ENCODE measurements around the gene OXER1.

Gene OXER1, protein sequence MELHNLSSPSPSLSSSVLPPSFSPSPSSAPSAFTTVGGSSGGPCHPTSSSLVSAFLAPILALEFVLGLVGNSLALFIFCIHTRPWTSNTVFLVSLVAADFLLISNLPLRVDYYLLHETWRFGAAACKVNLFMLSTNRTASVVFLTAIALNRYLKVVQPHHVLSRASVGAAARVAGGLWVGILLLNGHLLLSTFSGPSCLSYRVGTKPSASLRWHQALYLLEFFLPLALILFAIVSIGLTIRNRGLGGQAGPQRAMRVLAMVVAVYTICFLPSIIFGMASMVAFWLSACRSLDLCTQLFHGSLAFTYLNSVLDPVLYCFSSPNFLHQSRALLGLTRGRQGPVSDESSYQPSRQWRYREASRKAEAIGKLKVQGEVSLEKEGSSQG

DNA sequence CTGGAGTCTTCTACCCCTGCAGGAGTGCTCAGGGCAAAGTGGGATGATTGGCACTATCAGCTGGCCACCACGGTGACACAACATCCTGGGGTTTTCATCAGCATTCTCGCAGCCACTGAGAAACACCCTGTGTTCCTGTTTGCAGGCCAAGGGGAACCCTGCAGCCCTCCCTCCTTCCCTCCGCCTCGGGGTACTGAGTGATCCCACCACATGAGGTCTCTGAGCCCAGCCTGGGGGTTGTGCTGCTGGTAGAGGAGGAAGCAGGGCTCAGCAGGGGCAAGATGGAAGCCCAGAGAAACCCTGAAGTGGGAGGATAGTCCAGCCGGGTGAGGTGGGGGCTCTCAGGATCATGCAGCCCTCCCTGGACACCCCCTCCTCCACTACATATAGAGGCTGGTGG lies at the start of gene OXER1:
OXER1 (minus strand) TSS at position 40 of the 400 bp plus-strand sequence. CDS start 73 bp downstream, outside the sequence.
- Histone ChIP-seq H3K4me3 (ENCODE audit: low read length) (no peak within 1 kb of the TSS), H3K27me3 (ENCODE audit: insufficient read depth, low read length) (no peaks in the 10 kb centered on the region), H2AFZ (ENCODE audit: low read depth, low read length) (no peak within 1 kb of the TSS), H3K9me3 (ENCODE audit: low read length) (no peaks in the 10 kb centered on the region), H3K4me1 (ENCODE audit: insufficient read depth, low read length) (no peaks in the 10 kb centered on the region), H3K36me3 (ENCODE audit: insufficient read depth, low read length) (no peaks in the 10 kb centered on the region)

DNA sequence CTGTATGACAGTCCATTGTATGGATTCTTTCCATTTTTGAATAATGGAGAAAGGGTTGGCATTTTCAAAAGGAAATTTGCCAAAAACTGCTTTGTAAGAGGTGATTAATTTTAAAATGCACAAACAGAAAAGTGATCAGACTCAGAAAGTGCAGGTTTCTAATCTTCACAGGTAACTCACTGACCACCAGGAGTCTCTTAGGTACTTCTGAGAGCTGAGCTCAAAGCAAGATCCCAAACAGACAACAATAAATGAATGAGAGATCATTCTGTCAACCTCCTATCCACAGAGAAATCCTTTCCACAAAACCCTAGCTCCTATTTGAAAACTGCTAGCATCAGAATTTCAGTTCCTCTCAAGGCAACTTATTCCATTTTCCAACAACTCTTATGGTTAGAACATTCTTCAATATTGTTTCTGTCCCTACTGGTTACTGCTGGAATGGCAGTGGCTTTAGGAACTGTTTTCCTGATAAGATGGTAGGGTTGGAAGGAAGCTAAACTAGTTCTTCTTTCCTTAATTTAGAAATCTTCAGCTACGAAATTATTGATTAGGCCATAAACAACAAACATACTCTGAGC lies 49.1 kb upstream of the OXER1 start:
- Histone ChIP-seq H3K27me3 (ENCODE audit: insufficient read depth, low read length) (no peaks in the 10 kb centered on the region), H3K36me3 (ENCODE audit: insufficient read depth, low read length) (no peaks in the 10 kb centered on the region), H2AFZ (ENCODE audit: low read depth, low read length) (no peak overlapping the region), H3K9me3 (ENCODE audit: low read length) (no peaks in the 10 kb centered on the region), H3K4me3 (ENCODE audit: low read length) (no peak overlapping the region), H3K4me1 (ENCODE audit: insufficient read depth, low read length) (peaks cover 3% of the 10 kb centered on the region)

DNA sequence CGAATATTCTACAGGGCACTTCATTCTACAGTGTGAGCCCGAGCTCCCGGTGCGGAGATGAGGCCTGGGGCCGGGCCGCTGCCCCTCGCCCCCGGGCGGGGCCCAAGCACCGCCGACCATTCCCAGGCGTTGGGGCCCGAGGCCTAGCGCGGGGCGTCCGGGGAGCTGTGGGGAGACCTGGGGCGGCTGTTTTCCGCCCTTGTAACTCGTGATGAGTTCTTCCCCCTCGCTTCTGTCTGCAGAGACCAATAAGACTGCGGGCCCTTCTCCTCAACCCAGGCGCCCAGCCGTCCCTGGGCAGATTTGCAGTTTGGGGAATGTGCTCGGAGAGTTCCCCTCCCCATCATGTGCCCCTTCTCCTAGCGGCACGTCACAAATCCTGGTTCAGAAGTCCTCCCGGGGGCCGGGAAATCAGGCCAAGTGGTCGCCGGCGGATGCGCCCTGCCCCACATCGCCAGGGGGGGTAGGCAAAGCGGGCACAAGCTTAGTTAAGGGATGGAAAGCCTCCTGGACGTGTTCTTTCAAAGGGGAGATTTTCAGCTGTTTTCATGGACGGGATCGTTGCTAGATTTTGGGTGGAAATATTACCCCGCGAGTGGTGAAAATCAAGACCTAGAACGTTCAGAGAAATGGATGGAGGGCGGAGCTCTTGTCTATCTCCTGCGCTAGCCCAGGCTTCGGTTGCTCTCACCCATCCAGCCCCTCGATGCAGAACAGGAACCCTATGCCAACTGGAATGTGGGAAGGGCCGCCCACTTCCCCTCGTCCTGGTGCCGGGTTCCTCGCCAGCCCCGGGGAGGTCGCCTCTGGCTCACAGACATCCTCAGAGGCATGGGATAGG lies 47.3 kb upstream of the OXER1 start:
- peak overlapping the region; percentile 80 for H2AFZ ChIP-seq (ENCODE audit: low read depth, low read length)
- H3K27me3 ChIP-seq (ENCODE audit: insufficient read depth, low read length): no peaks in the 10 kb centered on the region
- H3K4me1 ChIP-seq (ENCODE audit: insufficient read depth, low read length): peaks cover 3% of the 10 kb centered on the region
- H3K4me3 ChIP-seq (ENCODE audit: low read length): peak overlapping the region; percentile 57
- no peaks in the 10 kb centered on the region for H3K9me3 ChIP-seq (ENCODE audit: low read length)
- H3K36me3 ChIP-seq (ENCODE audit: insufficient read depth, low read length): no peaks in the 10 kb centered on the region

DNA sequence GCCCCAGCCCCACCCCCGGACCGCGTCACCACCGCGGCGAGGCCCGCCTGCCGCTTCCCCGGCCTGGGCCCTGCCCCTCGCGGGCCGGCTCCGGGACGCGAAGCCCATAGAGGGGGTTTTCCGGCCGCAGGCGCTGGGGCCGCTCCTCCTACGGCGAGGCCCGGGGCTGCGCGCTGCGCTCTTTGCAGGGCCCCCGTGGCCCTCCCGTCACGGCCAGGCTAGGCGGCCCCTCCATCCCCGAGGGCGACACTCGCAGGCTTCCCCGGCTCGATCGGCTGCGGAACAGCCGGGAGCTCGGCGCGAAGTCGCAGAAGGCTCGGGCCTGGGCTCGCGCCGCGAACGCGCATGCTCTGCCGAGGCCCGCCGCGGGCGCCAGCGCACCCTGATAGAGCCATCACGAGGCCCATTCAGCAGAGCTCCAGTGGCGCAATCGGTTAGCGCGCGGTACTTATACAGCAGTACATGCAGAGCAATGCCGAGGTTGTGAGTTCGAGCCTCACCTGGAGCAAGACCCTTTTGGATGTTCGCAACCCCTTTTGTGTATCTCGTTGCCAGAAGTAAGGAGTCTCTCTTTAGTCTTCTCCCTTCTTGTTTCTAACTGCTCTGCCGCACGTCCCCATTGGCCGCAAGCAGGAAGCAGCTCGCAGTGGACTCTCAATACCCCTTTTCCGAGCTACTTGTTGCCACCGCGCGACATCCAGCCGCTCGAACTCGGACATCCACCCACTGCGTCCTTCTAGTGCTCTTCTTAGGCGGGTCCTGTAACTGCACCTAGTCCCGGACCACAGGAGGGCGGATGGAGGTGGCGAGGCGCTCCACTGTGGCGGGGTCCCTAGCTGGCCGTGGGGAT lies 46.4 kb upstream of the OXER1 start:
- H3K9me3 ChIP-seq (ENCODE audit: low read length): no peaks in the 10 kb centered on the region
- peaks cover 3% of the 10 kb centered on the region for H3K4me1 ChIP-seq (ENCODE audit: insufficient read depth, low read length)
- H2AFZ ChIP-seq (ENCODE audit: low read depth, low read length): peak overlapping the region; percentile 80
- no peaks in the 10 kb centered on the region for H3K36me3 ChIP-seq (ENCODE audit: insufficient read depth, low read length)
- no peaks in the 10 kb centered on the region for H3K27me3 ChIP-seq (ENCODE audit: insufficient read depth, low read length)
- peak overlapping the region; percentile 57 for H3K4me3 ChIP-seq (ENCODE audit: low read length)

DNA sequence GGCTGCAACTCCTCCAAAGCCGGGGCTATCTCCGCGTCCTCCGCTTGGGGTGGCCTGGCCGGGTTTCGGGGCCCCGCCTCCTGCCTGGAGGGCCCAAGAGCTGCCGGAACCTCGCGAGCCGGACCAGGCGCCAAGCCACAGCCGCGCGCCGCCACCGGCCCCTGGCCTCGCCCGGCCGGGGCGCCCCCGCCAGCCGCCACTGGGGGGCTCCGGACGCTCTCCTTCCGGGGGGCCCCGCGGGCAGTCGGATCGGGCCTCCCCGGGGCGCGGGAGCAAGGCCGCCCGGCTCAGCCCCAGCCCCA lies 45.8 kb upstream of the OXER1 start:
- H3K36me3 ChIP-seq (ENCODE audit: insufficient read depth, low read length): no peaks in the 10 kb centered on the region
- peak overlapping the region; percentile 57 for H3K4me3 ChIP-seq (ENCODE audit: low read length)
- H2AFZ ChIP-seq (ENCODE audit: low read depth, low read length): peak overlapping the region; percentile 62
- H3K4me1 ChIP-seq (ENCODE audit: insufficient read depth, low read length): peaks cover 3% of the 10 kb centered on the region
- no peaks in the 10 kb centered on the region for H3K9me3 ChIP-seq (ENCODE audit: low read length)
- H3K27me3 ChIP-seq (ENCODE audit: insufficient read depth, low read length): no peaks in the 10 kb centered on the region

DNA sequence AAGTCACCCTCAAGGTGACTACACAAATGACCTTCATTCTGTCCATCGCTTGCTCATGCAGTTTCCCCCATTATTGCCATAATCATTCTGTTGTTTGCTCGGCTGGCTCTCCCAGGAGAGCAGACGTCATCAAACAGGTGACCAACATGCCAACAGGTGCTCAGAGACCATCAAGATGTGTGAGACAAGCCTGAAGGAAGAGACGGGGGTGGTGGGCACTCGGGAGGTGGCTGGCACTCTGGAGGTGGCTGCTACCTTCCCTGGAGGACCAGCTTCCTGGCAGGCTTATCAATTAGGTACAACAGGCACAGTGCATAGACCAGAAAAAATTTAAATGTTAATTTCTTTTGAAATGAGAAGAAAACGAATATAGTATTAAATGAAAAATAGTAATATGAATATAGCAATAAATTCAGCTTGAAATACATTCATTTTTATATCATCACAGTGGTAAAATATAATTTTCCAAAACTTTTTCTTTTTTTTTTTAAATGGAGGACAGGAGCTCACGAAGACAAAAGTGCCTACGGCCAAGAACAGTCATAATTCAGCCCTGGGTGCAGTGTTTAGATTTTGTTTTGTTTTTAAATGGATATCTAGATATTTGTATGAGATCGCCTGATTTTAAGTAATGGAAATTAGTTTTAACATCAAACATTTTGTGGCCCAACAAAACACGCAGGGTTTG lies 45.3 kb upstream of the OXER1 start:
- Histone ChIP-seq H3K36me3 (ENCODE audit: insufficient read depth, low read length) (no peaks in the 10 kb centered on the region), H3K4me1 (ENCODE audit: insufficient read depth, low read length) (peaks cover 3% of the 10 kb centered on the region), H3K9me3 (ENCODE audit: low read length) (no peaks in the 10 kb centered on the region), H3K27me3 (ENCODE audit: insufficient read depth, low read length) (no peaks in the 10 kb centered on the region), H2AFZ (ENCODE audit: low read depth, low read length) (peak overlapping the region; percentile 62), H3K4me3 (ENCODE audit: low read length) (peak overlapping the region; percentile 57)

DNA sequence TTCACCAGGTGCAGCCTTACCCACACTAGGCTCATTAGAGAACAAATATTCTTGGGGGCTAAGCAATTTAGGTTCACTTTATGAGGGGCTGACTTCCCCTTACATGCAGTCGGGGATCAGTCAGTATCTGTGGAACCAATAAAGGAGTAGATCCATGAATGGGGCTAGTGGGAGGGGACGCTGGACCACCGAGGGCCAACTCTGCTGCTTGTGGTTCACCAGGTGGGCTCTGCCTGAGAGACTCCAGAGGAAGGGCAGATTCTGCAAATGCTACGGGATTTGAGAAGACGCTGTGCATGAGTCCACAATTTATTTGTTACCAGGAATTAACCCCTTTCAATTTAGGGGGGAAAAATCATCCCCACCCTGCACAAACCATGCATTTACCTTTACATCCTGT lies 44.4 kb upstream of the OXER1 start:
- Histone ChIP-seq H3K36me3 (ENCODE audit: insufficient read depth, low read length) (no peaks in the 10 kb centered on the region), H3K9me3 (ENCODE audit: low read length) (no peaks in the 10 kb centered on the region), H3K4me1 (ENCODE audit: insufficient read depth, low read length) (peaks cover 3% of the 10 kb centered on the region), H3K4me3 (ENCODE audit: low read length) (no peak overlapping the region), H2AFZ (ENCODE audit: low read depth, low read length) (no peak overlapping the region), H3K27me3 (ENCODE audit: insufficient read depth, low read length) (no peaks in the 10 kb centered on the region)

DNA sequence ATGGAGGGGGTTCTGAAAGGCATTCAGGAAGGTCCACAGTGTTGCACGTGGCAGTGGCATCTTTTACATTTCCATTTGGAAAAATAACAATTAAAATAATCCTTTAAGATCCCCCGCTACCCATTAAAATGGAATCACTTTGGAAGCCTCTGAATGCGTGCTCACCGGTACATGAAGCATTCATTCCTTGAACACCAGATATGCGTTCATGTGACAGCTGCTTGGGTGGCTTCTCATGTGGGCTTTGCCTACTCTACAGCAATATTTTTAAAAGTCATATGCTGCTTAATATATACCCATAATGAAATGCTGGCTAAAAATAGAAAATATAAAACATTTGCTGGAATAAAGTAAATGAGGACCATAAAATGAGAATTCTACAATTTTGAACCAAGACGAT lies 42.9 kb upstream of the OXER1 start:
- peaks cover 3% of the 10 kb centered on the region for H3K4me1 ChIP-seq (ENCODE audit: insufficient read depth, low read length)
- H3K27me3 ChIP-seq (ENCODE audit: insufficient read depth, low read length): no peaks in the 10 kb centered on the region
- H3K4me3 ChIP-seq (ENCODE audit: low read length): no peak overlapping the region
- H2AFZ ChIP-seq (ENCODE audit: low read depth, low read length): no peak overlapping the region
- H3K9me3 ChIP-seq (ENCODE audit: low read length): no peaks in the 10 kb centered on the region
- H3K36me3 ChIP-seq (ENCODE audit: insufficient read depth, low read length): no peaks in the 10 kb centered on the region

DNA sequence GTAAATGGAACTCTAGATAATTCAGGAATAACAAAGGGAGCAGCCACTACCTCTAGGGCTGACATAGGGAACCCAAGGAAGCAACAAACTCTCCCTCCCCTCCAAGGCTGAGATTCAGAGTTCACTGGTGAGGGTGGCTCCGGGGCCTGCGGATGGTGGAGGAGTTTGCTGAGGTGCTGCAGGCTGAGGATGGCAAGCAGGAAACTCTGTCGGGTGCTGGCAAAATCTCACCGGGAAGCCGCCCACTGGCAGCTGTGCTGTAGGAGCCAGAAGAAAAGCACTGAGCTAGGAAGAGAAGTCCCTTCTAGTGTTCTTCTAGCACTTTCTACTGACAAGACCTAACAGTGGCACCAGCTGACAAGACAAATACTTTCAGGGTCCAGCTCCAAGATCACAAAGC lies 41.0 kb upstream of the OXER1 start:
- Histone ChIP-seq H3K9me3 (ENCODE audit: low read length) (no peaks in the 10 kb centered on the region), H2AFZ (ENCODE audit: low read depth, low read length) (no peak overlapping the region), H3K27me3 (ENCODE audit: insufficient read depth, low read length) (no peaks in the 10 kb centered on the region), H3K4me1 (ENCODE audit: insufficient read depth, low read length) (peaks cover 3% of the 10 kb centered on the region), H3K36me3 (ENCODE audit: insufficient read depth, low read length) (no peaks in the 10 kb centered on the region), H3K4me3 (ENCODE audit: low read length) (no peak overlapping the region)

DNA sequence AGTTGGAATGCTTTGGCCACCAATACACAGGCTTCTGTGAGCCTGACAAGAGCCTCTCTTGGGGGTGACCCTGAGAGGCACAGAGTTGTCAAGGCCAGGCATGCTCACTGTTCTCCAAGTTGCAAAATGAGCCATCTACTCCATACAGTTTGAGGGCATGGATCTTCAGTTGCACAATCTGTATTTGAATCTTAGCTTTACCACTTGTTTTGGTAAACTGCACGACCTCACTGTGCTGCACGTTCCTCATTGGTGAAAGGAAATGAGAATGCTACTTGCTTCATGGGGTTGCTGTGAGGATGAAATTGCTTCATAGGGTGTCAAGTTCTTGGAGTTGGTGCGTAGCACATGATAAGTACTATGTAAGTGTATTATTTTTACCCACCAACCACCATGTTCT lies 40.4 kb upstream of the OXER1 start:
- Histone ChIP-seq H3K36me3 (ENCODE audit: insufficient read depth, low read length) (no peaks in the 10 kb centered on the region), H3K4me3 (ENCODE audit: low read length) (no peak overlapping the region), H3K4me1 (ENCODE audit: insufficient read depth, low read length) (peaks cover 3% of the 10 kb centered on the region), H2AFZ (ENCODE audit: low read depth, low read length) (no peak overlapping the region), H3K27me3 (ENCODE audit: insufficient read depth, low read length) (no peaks in the 10 kb centered on the region), H3K9me3 (ENCODE audit: low read length) (no peaks in the 10 kb centered on the region)

DNA sequence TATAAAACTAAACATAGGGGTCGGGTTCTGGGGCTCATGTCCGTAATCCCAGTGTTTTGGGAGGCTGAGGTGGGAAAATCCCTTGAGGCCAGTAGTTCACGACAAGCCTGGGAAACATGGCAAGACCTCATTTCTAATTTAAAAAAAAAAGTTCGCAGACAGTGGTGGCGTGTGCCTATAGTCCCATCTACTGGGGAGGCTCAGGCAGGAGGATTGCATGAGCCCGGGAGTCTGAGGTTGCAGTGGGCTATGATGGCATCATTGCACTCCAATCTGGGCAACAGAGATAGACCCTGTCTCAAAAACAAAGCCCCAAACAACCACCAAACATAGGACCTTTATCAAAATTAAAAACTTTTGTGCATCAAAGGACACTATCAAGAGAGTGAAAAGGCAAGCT lies 38.2 kb upstream of the OXER1 start:
- Histone ChIP-seq H2AFZ (ENCODE audit: low read depth, low read length) (no peak overlapping the region), H3K4me1 (ENCODE audit: insufficient read depth, low read length) (no peaks in the 10 kb centered on the region), H3K27me3 (ENCODE audit: insufficient read depth, low read length) (no peaks in the 10 kb centered on the region)

DNA sequence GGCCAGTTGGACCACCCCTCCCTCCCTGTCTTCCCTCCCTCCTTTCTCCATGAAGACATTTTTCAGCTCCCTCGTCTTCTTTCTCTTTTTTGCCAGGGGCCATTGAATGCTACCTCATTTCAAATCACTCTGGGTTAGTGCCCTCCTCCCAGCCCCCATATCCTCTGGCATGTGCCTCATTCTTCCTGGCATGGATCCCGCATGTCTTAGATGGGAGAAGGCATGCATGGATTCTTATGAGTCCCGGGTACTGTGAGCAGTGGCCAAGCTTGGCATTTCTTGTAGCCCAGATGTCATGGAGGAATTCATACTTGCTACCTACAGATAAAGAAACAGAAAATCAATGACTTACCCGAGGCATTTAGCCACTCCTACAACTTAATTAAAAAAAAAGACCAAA lies 37.4 kb upstream of the OXER1 start:
- no peaks in the 10 kb centered on the region for H3K27me3 ChIP-seq (ENCODE audit: insufficient read depth, low read length)
- H3K4me3 ChIP-seq (ENCODE audit: low read length): no peak overlapping the region
- no peaks in the 10 kb centered on the region for H3K36me3 ChIP-seq (ENCODE audit: insufficient read depth, low read length)
- no peaks in the 10 kb centered on the region for H3K4me1 ChIP-seq (ENCODE audit: insufficient read depth, low read length)
- no peak overlapping the region for H2AFZ ChIP-seq (ENCODE audit: low read depth, low read length)
- peaks cover 3% of the 10 kb centered on the region for H3K9me3 ChIP-seq (ENCODE audit: low read length)

More for the DNA sequence above, 38.2 kb upstream of the OXER1 start:
- peaks cover 3% of the 10 kb centered on the region for H3K9me3 ChIP-seq (ENCODE audit: low read length)
- H3K4me3 ChIP-seq (ENCODE audit: low read length): no peak overlapping the region
- no peaks in the 10 kb centered on the region for H3K36me3 ChIP-seq (ENCODE audit: insufficient read depth, low read length)

All from neuron (in vitro differentiated cells).